GM21619 (cell line): ENCODE measurements around the gene S100A16.
A peak's percentile ranks its signal among the peaks of the same experiment; 100 is the strongest.

Experiments used
- ATAC-seq: cut with Tn5 transposase; IDR thresholded peaks from one replicate; pipeline ENCODE4 v1.9.1; 2021; ENCODE audit not compliant: unreplicated experiment

S100A16 gene

GRCh38 chr1:153616144-153616916, 3.4 kb upstream of the S100A16 start, which contains the start of gene S100A14:
Gene S100A14, minus strand, starts transcription at chr1:153616325. Its CDS starts 467 bp downstream, at chr1:153615858.
- ATAC-seq = no peak

GRCh38 chr1:153615406-153615805, 2.5 kb upstream of the S100A16 start:
- ATAC-seq = no peak

- ATAC-seq = no peak
These were observed 2.0 kb upstream of the S100A16 start for GRCh38 chr1:153614906-153615305.

DNA sequence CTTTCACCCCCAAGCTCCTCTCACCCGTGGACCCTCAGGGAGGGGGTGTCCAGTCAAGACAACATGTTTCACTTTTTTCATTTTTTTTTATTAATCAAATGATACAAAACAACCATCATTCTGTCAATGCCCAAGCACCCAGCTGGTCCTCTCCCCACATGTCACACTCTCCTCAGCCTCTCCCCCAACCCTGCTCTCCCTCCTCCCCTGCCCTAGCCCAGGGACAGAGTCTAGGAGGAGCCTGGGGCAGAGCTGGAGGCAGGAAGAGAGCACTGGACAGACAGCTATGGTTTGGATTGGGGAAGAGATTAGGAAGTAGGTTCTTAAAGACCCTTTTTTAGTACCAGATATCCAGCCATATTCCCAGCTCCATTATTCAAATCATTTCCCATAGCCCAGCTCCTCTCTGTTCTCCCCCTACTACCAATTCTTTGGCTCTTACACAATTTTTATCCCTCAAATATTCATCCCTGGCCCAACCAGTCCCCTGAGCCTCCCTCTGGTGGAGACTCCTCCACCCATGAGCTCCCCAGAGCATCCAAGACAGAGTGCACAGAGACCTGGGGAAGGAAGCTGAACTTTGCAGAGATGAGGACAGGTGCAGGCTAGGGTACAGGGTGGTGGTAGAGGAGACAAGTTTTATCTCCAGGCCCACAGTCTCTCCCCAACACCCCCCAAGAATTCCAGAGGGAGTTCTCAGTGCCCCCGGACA, 1.4 kb upstream of the S100A16 start:
- no peak for ATAC-seq

GRCh38 chr1:153613406-153613805, 469 bp upstream of the S100A16 start:
- ATAC-seq = no peak

DNA sequence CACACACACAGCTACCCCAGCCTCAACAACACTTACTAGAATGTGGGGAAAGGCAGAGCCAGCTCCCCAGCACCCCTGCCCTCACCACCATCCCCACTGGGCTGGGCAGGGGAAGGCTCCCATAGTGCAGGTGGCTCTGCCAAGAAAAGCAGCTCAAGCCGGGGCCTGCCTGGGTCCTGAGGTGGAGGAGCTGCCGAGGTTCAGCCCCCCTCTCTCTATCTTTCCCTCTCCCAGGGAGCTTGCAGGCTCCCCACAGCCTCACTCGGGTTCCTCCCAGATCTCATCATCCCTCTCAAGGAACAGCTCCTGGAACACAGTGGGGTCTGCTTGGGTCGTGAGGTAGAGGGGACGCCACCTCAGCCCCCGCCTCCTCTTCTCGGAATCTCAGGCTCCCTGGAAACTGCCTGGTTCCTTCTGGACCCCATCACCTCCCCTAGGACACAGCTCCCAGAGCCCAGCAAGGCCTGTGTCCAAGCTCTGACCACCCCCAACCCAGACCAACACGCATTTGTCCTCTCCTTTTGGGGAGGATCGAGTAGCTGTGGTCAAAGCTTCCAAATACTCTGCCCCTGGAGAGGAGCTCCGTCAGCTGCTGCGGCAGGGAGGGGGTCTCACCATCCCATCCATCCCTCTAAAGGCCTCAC, 704 bp downstream of the S100A16 start:
- ATAC-seq = no peak

DNA sequence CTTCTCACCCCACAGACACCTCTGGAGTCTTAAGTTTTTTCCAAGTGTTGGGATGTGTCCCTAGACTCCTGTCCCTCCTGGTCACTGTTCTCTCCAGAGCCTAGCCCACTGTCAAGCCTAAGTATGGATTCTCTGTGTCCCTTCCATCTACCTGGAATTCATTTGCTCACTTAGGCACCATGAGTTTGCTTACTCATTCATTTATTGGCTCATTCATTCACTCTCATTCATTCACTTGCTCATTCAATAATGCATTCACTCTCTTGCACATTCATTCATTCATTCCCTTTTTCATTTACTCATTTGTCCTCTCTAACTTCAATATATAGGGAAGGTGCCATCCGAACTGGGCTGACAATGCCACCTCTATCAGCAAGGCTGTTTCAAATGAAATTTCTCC, 1.6 kb downstream of the S100A16 start:
- ATAC-seq = no peak

- no peak for ATAC-seq
These were observed 2.1 kb downstream of the S100A16 start for GRCh38 chr1:153610811-153611301.

DNA sequence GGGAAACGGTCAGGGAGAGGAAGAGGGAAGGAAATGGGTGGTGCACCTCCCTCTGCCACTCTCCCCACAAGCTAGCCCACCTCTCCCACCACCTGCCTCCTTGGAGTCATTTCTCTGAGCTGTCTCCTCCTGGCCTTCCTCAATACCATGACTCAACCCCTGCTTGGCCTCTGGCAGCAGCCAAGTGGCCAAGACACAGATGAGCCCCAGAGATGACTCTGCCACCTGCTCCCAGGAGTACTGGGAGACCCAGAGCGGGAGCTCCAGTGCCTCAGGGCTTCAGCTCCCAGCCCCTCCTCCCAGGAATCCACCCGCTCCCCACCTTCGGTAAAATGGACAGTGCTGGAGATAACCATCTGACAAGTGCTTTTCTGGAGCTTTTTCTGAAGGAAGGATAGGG, 2.6 kb downstream of the S100A16 start:
- no peak for ATAC-seq

DNA sequence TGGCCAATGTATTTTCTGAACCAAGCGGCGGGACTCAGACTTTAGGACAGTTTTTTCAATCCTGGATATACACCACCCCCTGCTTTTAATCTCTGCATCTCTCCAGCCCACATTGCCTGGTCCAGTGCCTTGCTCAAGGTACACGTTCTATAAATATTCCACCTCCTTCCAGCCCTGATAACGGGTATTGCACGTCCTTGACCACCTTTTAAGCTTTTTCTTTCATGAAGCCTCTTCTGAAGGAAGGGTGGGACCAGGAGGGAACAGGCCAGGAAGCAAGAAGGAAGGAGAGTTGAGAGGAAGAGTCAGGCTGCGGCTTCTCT, 3.4 kb downstream of the S100A16 start:
- no peak for ATAC-seq

- no peak for ATAC-seq
These were observed 4.0 kb downstream of the S100A16 start for GRCh38 chr1:153608742-153609584.

GRCh38 chr1:153608089-153608682, 4.8 kb downstream of the S100A16 start:
- no peak for ATAC-seq

GRCh38 chr1:153607381-153607780, 5.6 kb downstream of the S100A16 start:
- no peak for ATAC-seq

GRCh38 chr1:153606194-153606593, 6.7 kb downstream of the S100A16 start:
- no peak for ATAC-seq

GRCh38 chr1:153602749-153603148, 10.2 kb downstream of the S100A16 start:
- ATAC-seq = no peak

DNA sequence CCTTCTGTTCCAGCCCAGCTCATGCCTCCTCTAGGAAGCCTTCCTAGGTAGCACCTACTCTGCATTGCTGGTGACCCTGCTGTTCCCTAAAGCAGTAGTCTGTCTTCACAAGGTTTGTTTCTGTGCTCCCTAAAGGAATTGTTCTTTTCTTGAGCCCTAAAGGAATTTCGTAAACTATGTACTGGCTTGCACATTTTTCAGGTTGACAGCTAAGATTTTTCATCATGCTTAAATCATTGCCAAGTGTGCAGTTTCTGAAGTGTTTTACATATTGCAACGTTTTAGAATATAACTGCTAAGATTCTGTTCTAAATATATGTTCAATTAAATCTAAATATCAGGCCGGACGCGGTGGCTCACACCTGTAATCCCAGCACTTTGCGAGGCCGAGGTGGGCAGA, 13.1 kb downstream of the S100A16 start:
- ATAC-seq = no peak

GRCh38 chr1:153598309-153599172, 14.4 kb downstream of the S100A16 start:
- peak; percentile 99 for ATAC-seq

- ATAC-seq = no peak
These were observed 15.7 kb downstream of the S100A16 start for GRCh38 chr1:153597206-153597605.

- ATAC-seq = no peak
These were observed 20.2 kb downstream of the S100A16 start for GRCh38 chr1:153592748-153593147.

DNA sequence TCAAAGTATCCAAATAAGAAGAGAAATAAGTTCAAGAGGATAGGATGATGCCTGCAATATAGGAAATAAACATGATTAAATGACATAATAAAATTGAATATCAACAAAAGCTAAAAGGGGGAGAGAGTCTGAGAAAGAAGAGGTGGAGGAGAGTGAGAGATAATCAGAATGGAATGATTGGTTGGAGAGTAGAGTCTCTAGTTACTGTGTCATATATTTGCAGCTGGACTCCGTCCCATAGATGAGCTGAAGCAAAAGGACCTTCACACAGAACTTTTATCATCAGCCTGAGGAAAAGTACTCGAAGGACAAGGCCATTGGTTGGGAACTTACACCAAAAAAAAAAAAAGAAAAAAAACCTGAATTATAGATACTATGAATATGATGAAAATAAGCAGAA, 24.5 kb downstream of the S100A16 start:
- ATAC-seq = no peak
